Tongue (tissue), 3 donors: ENCODE results near the gene CDKAL1. TPM values are rescaled to one million over a fixed set of nuclear protein-coding genes. Genes with fewer than 3 reads are reported as not detected.

Experiments used
- DNase-seq: peaks from one replicate; pipeline ENCODE4 v3.0.0-alpha.2; 2015
- small RNA-seq: library from RNA; depleted of rRNA; stranded (forward); fragments of <200 nt; gene quantifications from one replicate; pipeline ENCODE3, GENCODE V24; 2014; ENCODE audit warnings: low replicate concordance
- total RNA-seq: library from RNA; depleted of rRNA; stranded (reverse); fragments of >200 nt; gene quantifications from one replicate; pipeline ENCODE4 v1.2.3, GENCODE V29; 2014

CDKAL1 gene
- total RNA-seq, 1 donor from 2014 or later: 36.5 TPM

- no peak for DNase-seq
Measured at GRCh38 chr6:21264288-21265033, 730.2 kb downstream of the CDKAL1 start.

- DNase-seq: no peak
Measured at GRCh38 chr6:21265034-21265729, 730.9 kb downstream of the CDKAL1 start.

GRCh38 chr6:21265730-21266044 is 731.4 kb downstream of the CDKAL1 start:
- DNase-seq: no peak

GRCh38 chr6:21270636-21271201 is 736.5 kb downstream of the CDKAL1 start:
- DNase-seq: peak; percentile 49

- DNase-seq: no peak
Measured at GRCh38 chr6:21271428-21272155, 737.3 kb downstream of the CDKAL1 start.

- DNase-seq: no peak
Measured at GRCh38 chr6:21273451-21273850, 739.2 kb downstream of the CDKAL1 start.

GRCh38 chr6:21274851-21275250 is 740.6 kb downstream of the CDKAL1 start:
- DNase-seq: no peak

- no peak for DNase-seq
Measured at GRCh38 chr6:21277601-21278374, 743.5 kb downstream of the CDKAL1 start.

- DNase-seq: no peak
Measured at GRCh38 chr6:21278375-21278745, 744.1 kb downstream of the CDKAL1 start.

GRCh38 chr6:21279619-21280018 is 745.4 kb downstream of the CDKAL1 start:
- no peak for DNase-seq

GRCh38 chr6:21281366-21281765 is 747.1 kb downstream of the CDKAL1 start:
- no peak for DNase-seq

Small RNA genes lying within 50 kb of the gene (small RNA-seq; reads per million reads assigned to genes)
- gene RF00019: not detected
- not detected for gene RNU6-150P

Other genes starting within 250 kb of the CDKAL1 start
- 8.3 TPM for gene E2F3, start 132.6 kb upstream of the CDKAL1 start, total RNA-seq